ENCODE measurements around the gene RASSF8. TPM values are rescaled to one million over a fixed set of nuclear protein-coding genes. Genes with fewer than 3 reads are reported as not detected.

Gene RASSF8
- polyA plus RNA-seq, 1 experiment = 25.5 TPM

DNA sequence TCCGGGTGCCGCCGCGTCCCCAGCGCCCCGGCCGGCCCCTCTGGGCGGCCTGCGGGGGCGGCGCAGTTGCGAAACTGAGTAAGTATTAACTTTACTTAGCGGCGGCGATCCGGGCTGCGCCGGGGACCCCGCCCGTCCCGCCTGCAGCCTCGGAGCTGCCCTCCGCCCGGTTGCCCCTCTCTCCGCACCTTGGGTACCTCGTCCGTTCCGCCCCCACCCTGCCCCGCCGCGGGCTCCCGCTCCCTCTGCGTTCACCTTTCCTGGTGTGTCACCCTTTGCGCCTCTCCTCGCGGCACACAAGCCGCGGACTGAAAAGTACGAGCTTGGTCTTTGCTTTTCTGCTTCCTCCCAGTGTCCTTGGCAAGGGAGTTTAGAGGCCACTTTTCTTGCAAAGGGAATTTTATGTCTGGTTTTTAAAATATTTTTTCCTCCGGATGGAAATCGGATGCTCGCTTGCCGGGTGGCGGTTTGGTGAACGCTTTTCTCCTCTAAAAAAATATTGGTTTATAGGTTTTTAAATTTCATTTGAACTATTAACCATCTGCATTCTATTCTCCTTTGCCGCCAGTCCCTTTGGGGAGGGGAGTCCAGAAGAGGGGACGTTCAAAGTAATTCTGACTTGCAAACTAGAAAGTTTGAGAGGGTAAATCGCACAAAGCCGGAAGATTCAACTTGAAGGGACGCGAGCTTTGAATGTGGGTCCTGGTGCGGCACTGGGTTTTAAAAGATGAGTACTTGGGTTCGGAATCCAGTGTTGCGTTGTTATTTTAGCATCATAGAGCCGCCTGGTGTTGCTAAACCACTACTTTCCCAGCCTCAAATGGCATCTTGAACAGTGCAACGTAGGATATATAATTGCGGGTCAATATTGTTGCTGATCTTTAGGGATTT, 834 bp downstream of the RASSF8 start:
- peak overlapping the region; percentile 90 for H3K27ac ChIP-seq (ENCODE audit: low read depth, low read length)
- H3K9me3 ChIP-seq (ENCODE audit: control insufficient read depth, insufficient read depth, low read length) = no peaks in the 10 kb centered on the region
- ChIA-PET POLR2A (interaction anchor here (0.7 to 1.7 kb wide), 5 partner anchors 35 to 523 kb away, joined by 3 to 6 read pairs (median 3); no protein-coding TSS in a partner anchor), CTCF (interaction anchor here (0.5 to 1.7 kb wide), 7 partner anchors 34 to 742 kb away, joined by 3 to 5 read pairs (median 3); no protein-coding TSS in a partner anchor)
- DNase-seq (ENCODE audit: low read depth, low spot score) = peak; percentile 39
- peak overlapping the region; percentile 84 for H3K4me3 ChIP-seq (ENCODE audit: low read depth, low read length)
- TF ChIP-seq, protein P1, sequence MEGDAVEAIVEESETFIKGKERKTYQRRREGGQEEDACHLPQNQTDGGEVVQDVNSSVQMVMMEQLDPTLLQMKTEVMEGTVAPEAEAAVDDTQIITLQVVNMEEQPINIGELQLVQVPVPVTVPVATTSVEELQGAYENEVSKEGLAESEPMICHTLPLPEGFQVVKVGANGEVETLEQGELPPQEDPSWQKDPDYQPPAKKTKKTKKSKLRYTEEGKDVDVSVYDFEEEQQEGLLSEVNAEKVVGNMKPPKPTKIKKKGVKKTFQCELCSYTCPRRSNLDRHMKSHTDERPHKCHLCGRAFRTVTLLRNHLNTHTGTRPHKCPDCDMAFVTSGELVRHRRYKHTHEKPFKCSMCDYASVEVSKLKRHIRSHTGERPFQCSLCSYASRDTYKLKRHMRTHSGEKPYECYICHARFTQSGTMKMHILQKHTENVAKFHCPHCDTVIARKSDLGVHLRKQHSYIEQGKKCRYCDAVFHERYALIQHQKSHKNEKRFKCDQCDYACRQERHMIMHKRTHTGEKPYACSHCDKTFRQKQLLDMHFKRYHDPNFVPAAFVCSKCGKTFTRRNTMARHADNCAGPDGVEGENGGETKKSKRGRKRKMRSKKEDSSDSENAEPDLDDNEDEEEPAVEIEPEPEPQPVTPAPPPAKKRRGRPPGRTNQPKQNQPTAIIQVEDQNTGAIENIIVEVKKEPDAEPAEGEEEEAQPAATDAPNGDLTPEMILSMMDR (IDR thresholded peaks at IDR 0.05; ENCODE audit: low read depth, low read length) = peak; percentile 32
- no peaks in the 10 kb centered on the region for H3K27me3 ChIP-seq (ENCODE audit: control insufficient read depth, insufficient read depth, low read length)

DNA sequence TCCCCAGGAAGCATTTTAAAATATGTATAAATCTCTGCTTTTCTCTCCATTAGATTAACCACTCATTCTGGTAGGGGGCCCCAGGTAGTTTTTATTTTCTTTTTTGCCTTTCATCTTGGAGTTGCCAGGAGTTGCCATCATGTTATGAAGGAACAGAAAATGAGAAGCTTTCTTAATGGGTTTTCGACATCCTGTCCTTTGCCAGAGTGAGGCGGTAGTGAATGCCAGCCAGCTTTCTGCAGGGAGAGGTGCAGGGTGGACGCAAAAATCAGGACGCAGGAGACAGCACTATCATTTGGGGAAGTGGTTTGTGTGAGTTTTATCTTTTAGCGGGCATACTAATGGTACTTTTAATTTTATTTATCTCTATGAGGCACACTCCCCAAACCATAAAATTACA, 1.7 kb downstream of the RASSF8 start:
- DNase-seq (ENCODE audit: low read depth, low spot score) = no peak
- POLR2A ChIA-PET = interaction anchor here (0.8 kb wide), 1 partner anchor 61 kb away, joined by 6 read pairs; no protein-coding TSS in a partner anchor

DNA sequence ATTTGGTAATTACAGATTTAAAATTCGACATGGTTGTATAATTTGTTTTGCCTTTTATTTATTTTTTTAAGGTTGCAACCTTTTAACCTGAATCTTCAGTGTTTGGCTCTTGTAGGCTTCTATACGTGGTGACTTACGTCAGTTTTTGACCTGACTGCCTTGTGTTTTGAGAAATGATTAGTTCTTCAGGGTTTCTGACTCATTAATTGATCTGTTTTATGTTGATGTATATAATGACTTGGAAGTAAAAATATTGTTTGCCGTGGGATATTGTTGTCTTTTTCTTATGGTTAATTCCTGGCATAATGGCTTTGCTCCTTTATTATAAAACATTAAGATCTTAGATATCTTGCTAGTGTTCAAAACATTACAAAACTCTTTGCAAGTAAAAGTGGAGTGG, 2.5 kb downstream of the RASSF8 start:
- no peak overlapping the region for H3K27ac ChIP-seq (ENCODE audit: low read depth, low read length)

More for the DNA sequence above, 1.7 kb downstream of the RASSF8 start:
- CTCF ChIA-PET = interaction anchor here (0.5 to 1.6 kb wide), 4 partner anchors 33 to 741 kb away, joined by 3 to 5 read pairs (median 4); no protein-coding TSS in a partner anchor
- no peaks in the 10 kb centered on the region for H3K9me3 ChIP-seq (ENCODE audit: control insufficient read depth, insufficient read depth, low read length)
- TF ChIP-seq, protein P1 (IDR thresholded peaks at IDR 0.05; ENCODE audit: low read depth, low read length) = peak; percentile 38
- peak overlapping the region; percentile 84 for H3K4me3 ChIP-seq (ENCODE audit: low read depth, low read length)
- no peaks in the 10 kb centered on the region for H3K27me3 ChIP-seq (ENCODE audit: control insufficient read depth, insufficient read depth, low read length)
- peak overlapping the region; percentile 90 for H3K27ac ChIP-seq (ENCODE audit: low read depth, low read length)

DNA sequence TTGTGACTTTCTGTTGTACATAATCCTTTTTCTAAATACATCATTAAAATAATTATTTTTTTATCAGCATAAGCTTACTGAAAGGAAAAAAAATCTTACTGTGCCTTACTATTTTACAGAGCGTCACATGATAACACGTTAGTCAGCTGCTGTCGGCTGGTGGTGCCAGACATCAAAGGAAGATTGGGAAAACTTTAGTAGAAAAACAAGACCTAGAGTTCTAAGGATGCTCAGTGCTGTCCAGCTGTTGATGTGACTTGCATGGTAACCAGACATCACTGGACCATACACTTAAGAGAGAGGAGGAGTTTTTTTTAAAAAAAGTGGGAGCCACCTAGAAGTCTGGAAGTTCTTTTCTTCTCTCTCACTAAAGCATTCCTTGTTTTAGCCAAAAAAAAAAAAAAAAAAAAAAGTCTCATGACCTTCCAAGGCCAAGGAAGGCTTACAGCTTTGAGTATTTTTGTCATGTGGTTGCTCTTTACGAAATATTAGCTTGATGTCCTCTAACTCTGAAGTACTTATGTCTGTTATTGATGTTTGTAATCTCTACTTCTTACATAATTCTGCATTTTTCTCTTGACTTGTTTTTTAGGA, 4.5 kb downstream of the RASSF8 start:
- CTCF ChIA-PET = interaction anchor here (0.5 to 1.0 kb wide), 2 partner anchors 152 to 526 kb away, joined by 3 to 4 read pairs; no protein-coding TSS in a partner anchor
- Histone ChIP-seq H3K4me3 (ENCODE audit: low read depth, low read length) (no peak overlapping the region), H3K27ac (ENCODE audit: low read depth, low read length) (no peak overlapping the region), H3K9me3 (ENCODE audit: control insufficient read depth, insufficient read depth, low read length) (no peaks in the 10 kb centered on the region), H3K27me3 (ENCODE audit: control insufficient read depth, insufficient read depth, low read length) (no peaks in the 10 kb centered on the region)
- TF ChIP-seq, protein P1 (IDR thresholded peaks at IDR 0.05; ENCODE audit: low read depth, low read length) = no peak
- no peak for DNase-seq (ENCODE audit: low read depth, low spot score)
- POLR2A ChIA-PET = no interaction called here

More for the DNA sequence above, 2.5 kb downstream of the RASSF8 start:
- Histone ChIP-seq H3K4me3 (ENCODE audit: low read depth, low read length) (no peak overlapping the region), H3K9me3 (ENCODE audit: control insufficient read depth, insufficient read depth, low read length) (no peaks in the 10 kb centered on the region), H3K27me3 (ENCODE audit: control insufficient read depth, insufficient read depth, low read length) (no peaks in the 10 kb centered on the region)
- TF ChIP-seq, protein P1 (IDR thresholded peaks at IDR 0.05; ENCODE audit: low read depth, low read length) = no peak
- CTCF ChIA-PET = interaction anchor here (0.6 kb wide), 1 partner anchor 51 kb away, joined by 3 read pairs; no protein-coding TSS in a partner anchor
- POLR2A ChIA-PET = no interaction called here
- DNase-seq (ENCODE audit: low read depth, low spot score) = no peak

Measured in AG04450 (cell line).